HepG2 (cell line): ENCODE data around the gene GALNT16. TPM values are rescaled to one million over a fixed set of nuclear protein-coding genes. Genes with fewer than 3 reads are reported as not detected.

Experiments
- ATAC-seq: fragments of 200-7000 bp; cut with Tn5 transposase; 3 replicates; pipeline ENCODE4 v1.9.1; 2020; ENCODE audit warnings: mild to moderate bottlenecking, moderate library complexity
- BruUV-seq: library from RNA; stranded (reverse); fragments of 400-500 nt; replicated peaks from 2 replicates; lab custom pipeline; 2021; lab: Mats Ljungman, UMichigan
- CTCF ChIA-PET: fragments of 300-600 bp; formaldehyde crosslinking; extraction: SDS; loops from one replicate; lab custom pipeline; 2021; ENCODE audit warnings: low total read pairs, inconsistent platforms, low intra/inter-chr PET ratio; lab: Yijun Ruan, JAX
- POLR2A ChIA-PET: fragments of 350-600 bp; sonication (Branson Sonifier 250); formaldehyde crosslinking; loops from one replicate; lab custom pipeline; 2020; ENCODE audit warnings: antibody characterized with exemption, inconsistent platforms; lab: Yijun Ruan, JAX
- DNase-seq: peaks from one replicate; pipeline ENCODE4 v3.0.0-alpha.2; 2015; ENCODE audit warnings: low spot score
- FAIRE-seq: peaks from 3 replicates; lab custom pipeline; 2011; peaks lifted over from hg19 to GRCh38; lab: Jason Lieb, UNC
- H2AFZ ChIP-seq: one replicate; pipeline ENCODE4 v1.6.1; 2011; ENCODE audit warnings: low read length, inconsistent platforms
- H3K27ac ChIP-seq: fragments of 300-600 bp; 3 replicates; pipeline ENCODE4 v1.8.0; 2011; ENCODE audit warnings: mixed run types, mild to moderate bottlenecking, mixed read lengths, low read length, inconsistent platforms; ENCODE audit not compliant: insufficient read depth; ENCODE audit errors: extremely low read length
- H3K27me3 ChIP-seq, 2 experiments: fragments of 200-600 bp in 1 of 2; 2 replicates in 1 of 2; 3 replicates in 1 of 2; pipeline versions ENCODE4 v1.6.0 to v1.8.0; 2011; ENCODE audit warnings: low read length in 2 of 2, mild to moderate bottlenecking in 2 of 2, moderate library complexity in 2 of 2, inconsistent platforms in 1 of 2; ENCODE audit not compliant: insufficient read depth in 2 of 2, control insufficient read depth in 1 of 2
- H3K36me3 ChIP-seq, 2 experiments: fragments of 200-600 bp in 1 of 2; replicated peaks in 1 of 2; 2 replicates in 1 of 2; 3 replicates in 1 of 2; pipeline versions ENCODE4 v1.5.1 to v1.8.0; 2011; ENCODE audit warnings: low read length in 2 of 2, inconsistent platforms in 1 of 2; ENCODE audit not compliant: insufficient read depth in 2 of 2, control insufficient read depth in 1 of 2
- H3K4me1 ChIP-seq: 2 replicates; pipeline ENCODE4 v1.5.1; 2012; ENCODE audit warnings: low read length, inconsistent platforms; ENCODE audit not compliant: insufficient read depth
- H3K4me2 ChIP-seq: 2 replicates; pipeline ENCODE4 v1.6.0; 2011; ENCODE audit warnings: low read depth, low read length, inconsistent platforms
- H3K4me3 ChIP-seq, 3 experiments: fragments of 200-600 bp in 1 of 3; sonication (generic), shearing (Covaris generic) in 1 of 3; replicated peaks in 1 of 3; 2 replicates each; pipeline ENCODE4 v1.5.1; 2011 to 2016; ENCODE audit warnings: low read length in 3 of 3, inconsistent platforms in 2 of 3, low read depth in 2 of 3, mild to moderate bottlenecking in 2 of 3, control low read depth in 1 of 3, mixed read lengths in 1 of 3; ENCODE audit not compliant: insufficient read depth in 1 of 3
- H3K79me2 ChIP-seq: one replicate; pipeline ENCODE4 v1.6.1; 2011; ENCODE audit warnings: low read length, inconsistent platforms; ENCODE audit not compliant: insufficient read depth
- H3K9ac ChIP-seq: 2 replicates; pipeline ENCODE4 v1.6.0; 2011; ENCODE audit warnings: mild to moderate bottlenecking, low read depth, low read length, inconsistent platforms; ENCODE audit not compliant: insufficient read depth
- H3K9me3 ChIP-seq: 2 replicates; pipeline ENCODE4 v1.5.1; 2012; ENCODE audit warnings: mild to moderate bottlenecking, low read length
- H4K20me1 ChIP-seq: 2 replicates; pipeline ENCODE4 v1.6.0; 2011; ENCODE audit warnings: inconsistent platforms, mild to moderate bottlenecking, low read length, moderate library complexity; ENCODE audit not compliant: insufficient read depth
- KLF12 ChIP-seq: sonication (generic); formaldehyde crosslinking; IDR thresholded peaks from 2 replicates; pipeline ENCODE4 v1.4.0; 2020; ENCODE audit warnings: missing genetic modification reagents, borderline replicate concordance
- NCOA1 ChIP-seq: sonication (generic); formaldehyde crosslinking; IDR thresholded peaks from 2 replicates; pipeline ENCODE4 v1.9.0; 2021; ENCODE audit warnings: missing genetic modification reagents
- SP4 ChIP-seq: sonication (generic); formaldehyde crosslinking; IDR thresholded peaks from 2 replicates; pipeline ENCODE4 v1.8.1; 2023; ENCODE audit warnings: mild to moderate bottlenecking, missing genetic modification reagents
- STAG1 ChIP-seq: sonication (generic); formaldehyde crosslinking; IDR thresholded peaks from 2 replicates; pipeline ENCODE4 v1.4.0; 2020; ENCODE audit warnings: missing genetic modification reagents
- TBX2 ChIP-seq: sonication (generic); formaldehyde crosslinking; IDR thresholded peaks from 2 replicates; pipeline ENCODE4 v1.5.0; 2020; ENCODE audit warnings: missing genetic modification reagents, mild to moderate bottlenecking, borderline replicate concordance
- ZNF232 ChIP-seq: sonication (generic); formaldehyde crosslinking; IDR thresholded peaks from 2 replicates; pipeline ENCODE4 v1.4.0; 2020; ENCODE audit warnings: missing genetic modification reagents, borderline replicate concordance
- ZNF546 ChIP-seq: sonication (generic); formaldehyde crosslinking; conservative IDR thresholded peaks from 2 replicates; pipeline ENCODE4 v1.8.1; 2023; ENCODE audit warnings: mild to moderate bottlenecking, missing genetic modification reagents
- ZNF652 ChIP-seq: IDR thresholded peaks from 2 replicates; pipeline ENCODE4 v1.6.1; 2016; ENCODE audit warnings: low read depth, borderline replicate concordance
- ZSCAN29 ChIP-seq: sonication (generic); formaldehyde crosslinking; conservative IDR thresholded peaks from 2 replicates; pipeline ENCODE4 v1.4.0; 2020; ENCODE audit warnings: mild to moderate bottlenecking, missing genetic modification reagents
- WGBS: methylation state at CpG from one replicate; pipeline ENCODE4 v1.1.6; 2017; ENCODE audit warnings: low lambda C conversion rate; 5-methylcytosine and 5-hydroxymethylcytosine counted together
- in situ Hi-C: cut with HindIII; loops from 2 replicates; pipeline ENCODE4 v1.10.0; 2017; ENCODE audit warnings: low pct_unique_long_range_greater_than_20kb; ENCODE audit not compliant: extremely low pct_ligation_motif_present
- intact Hi-C: fragments of 100-400 bp; cut with micrococcal nuclease; formaldehyde crosslinking; loops from one replicate; pipeline ENCODE4 v1.10.0; 2022; ENCODE audit not compliant: unreplicated experiment
- polyA plus RNA-seq, 8 experiments: library from polyadenylated mRNA; depleted of rRNA in 3 of 8; stranded (reverse) in 7 of 8; unstranded in 1 of 8; fragments of >200 nt; fragmentation: Illumina TruSeq in 4 of 8; extraction: Trizol in 4 of 8; gene quantifications; 2 replicates each; pipeline versions ENCODE4 v1.2.1 to v1.2.3, GENCODE V29; 2011 to 2016; ENCODE audit warnings: low read depth in 4 of 8, missing spikeins in 1 of 8, mixed read lengths in 1 of 8; ENCODE audit not compliant: insufficient read depth in 1 of 8
- total RNA-seq, 5 experiments: library from RNA; depleted of rRNA; stranded (reverse); fragments of >200 nt; fragmentation: Illumina TruSeq; extraction: Trizol; gene quantifications; 2 replicates each; pipeline ENCODE4 v1.2.3, GENCODE V29; 2016; ENCODE audit warnings: low read depth in 1 of 5
- TF ChIP-seq, protein P1 (sequence below): sonication (generic); formaldehyde crosslinking; conservative IDR thresholded peaks from 2 replicates; pipeline ENCODE4 v1.8.0; 2022; ENCODE audit warnings: low read depth, missing genetic modification reagents
- TF ChIP-seq, protein P2 (sequence below): IDR thresholded peaks from 2 replicates; pipeline ENCODE4 v1.6.1; 2012; ENCODE audit warnings: inconsistent platforms
- TF ChIP-seq, protein P3 (sequence below): sonication (generic); formaldehyde crosslinking; IDR thresholded peaks from 2 replicates; pipeline ENCODE4 v1.5.0; 2020; ENCODE audit warnings: missing genetic modification reagents, mild to moderate bottlenecking, borderline replicate concordance
- TF ChIP-seq, protein P4 (sequence below): sonication (generic); formaldehyde crosslinking; IDR thresholded peaks from 2 replicates; pipeline ENCODE4 v1.8.1; 2023; ENCODE audit warnings: missing genetic modification reagents, mild to moderate bottlenecking, borderline replicate concordance
- TF ChIP-seq, protein P5 (sequence below): sonication (generic); formaldehyde crosslinking; IDR thresholded peaks from 2 replicates; pipeline ENCODE4 v1.4.0; 2020; ENCODE audit warnings: mild to moderate bottlenecking, missing genetic modification reagents

GALNT16 gene
- total and polyA plus RNA-seq, 2 of the 13 experiments (the other 11 are each of a cell fraction or from before 2014, with no cell fraction given), result 0.54 to 0.82 TPM

DNA sequence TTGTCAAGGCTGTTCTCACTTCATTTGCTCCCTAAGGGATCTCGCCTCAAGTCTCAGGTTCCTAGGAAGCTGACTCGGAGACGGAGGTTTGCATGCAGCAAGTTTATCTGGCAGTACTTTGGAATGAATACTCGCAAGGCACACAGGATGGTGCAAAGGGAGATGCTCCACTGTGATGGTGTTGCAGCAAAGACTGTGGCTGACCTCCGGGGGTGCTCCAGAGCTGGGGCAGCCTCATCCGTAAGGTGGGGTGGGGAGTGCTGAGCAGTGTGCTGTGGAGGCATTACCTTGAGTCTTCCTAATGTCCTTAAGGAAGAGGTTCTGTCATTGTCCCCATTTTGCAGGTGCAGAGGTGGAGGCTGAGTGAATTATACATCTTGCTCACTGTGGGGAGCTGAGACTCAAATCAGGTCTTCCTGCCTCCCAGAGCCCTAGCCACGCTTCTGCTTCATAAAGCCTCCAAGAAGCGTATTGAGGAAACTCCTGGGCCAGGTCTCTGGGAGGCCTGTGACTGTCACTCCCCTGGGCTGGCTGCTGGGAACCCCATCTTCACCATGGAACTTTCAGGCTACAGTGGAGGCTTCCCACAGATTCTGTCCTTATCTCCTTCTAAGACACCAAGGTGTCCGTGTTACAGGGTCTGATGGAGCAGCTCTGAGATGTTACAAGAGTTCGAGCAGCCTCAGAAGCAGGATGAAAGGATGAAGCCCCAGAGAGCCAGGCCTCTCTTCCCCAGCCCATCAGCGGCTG, 39.5 kb downstream of the GALNT16 start:
- Histone ChIP-seq H3K79me2 (no peaks in the 10 kb centered on the region), H3K27ac (no peak overlapping the region), H3K4me1 (no peaks in the 10 kb centered on the region), H4K20me1 (no peaks in the 10 kb centered on the region), H3K4me2 (no peak overlapping the region), H3K9me3 (no peaks in the 10 kb centered on the region), H3K36me3 (no peaks in the 10 kb centered on the region), H3K9ac (no peak overlapping the region), H3K4me3 (no peak overlapping the region), H3K27me3 (peaks cover 2 to 30% of the 10 kb centered on the region in 2 experiments), H2AFZ (no peak overlapping the region)
- intact Hi-C loops, result no loop called here
- no peak for DNase-seq
- ChIA-PET POLR2A (no interaction called here), CTCF (no interaction called here)
- BruUV-seq, result no TSS peak
- TF ChIP-seq, protein P1, sequence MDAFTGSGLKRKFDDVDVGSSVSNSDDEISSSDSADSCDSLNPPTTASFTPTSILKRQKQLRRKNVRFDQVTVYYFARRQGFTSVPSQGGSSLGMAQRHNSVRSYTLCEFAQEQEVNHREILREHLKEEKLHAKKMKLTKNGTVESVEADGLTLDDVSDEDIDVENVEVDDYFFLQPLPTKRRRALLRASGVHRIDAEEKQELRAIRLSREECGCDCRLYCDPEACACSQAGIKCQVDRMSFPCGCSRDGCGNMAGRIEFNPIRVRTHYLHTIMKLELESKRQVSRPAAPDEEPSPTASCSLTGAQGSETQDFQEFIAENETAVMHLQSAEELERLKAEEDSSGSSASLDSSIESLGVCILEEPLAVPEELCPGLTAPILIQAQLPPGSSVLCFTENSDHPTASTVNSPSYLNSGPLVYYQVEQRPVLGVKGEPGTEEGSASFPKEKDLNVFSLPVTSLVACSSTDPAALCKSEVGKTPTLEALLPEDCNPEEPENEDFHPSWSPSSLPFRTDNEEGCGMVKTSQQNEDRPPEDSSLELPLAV (CRISPR knock-in tag), result no peak
- WGBS, result 22% methylated on average over 7 of the region's 11 CpGs
- in situ Hi-C loops, result no loop called here
- FAIRE-seq, result no peak
- ATAC-seq, result peak; percentile 46; the same call in 1 of the 3 replicates

DNA sequence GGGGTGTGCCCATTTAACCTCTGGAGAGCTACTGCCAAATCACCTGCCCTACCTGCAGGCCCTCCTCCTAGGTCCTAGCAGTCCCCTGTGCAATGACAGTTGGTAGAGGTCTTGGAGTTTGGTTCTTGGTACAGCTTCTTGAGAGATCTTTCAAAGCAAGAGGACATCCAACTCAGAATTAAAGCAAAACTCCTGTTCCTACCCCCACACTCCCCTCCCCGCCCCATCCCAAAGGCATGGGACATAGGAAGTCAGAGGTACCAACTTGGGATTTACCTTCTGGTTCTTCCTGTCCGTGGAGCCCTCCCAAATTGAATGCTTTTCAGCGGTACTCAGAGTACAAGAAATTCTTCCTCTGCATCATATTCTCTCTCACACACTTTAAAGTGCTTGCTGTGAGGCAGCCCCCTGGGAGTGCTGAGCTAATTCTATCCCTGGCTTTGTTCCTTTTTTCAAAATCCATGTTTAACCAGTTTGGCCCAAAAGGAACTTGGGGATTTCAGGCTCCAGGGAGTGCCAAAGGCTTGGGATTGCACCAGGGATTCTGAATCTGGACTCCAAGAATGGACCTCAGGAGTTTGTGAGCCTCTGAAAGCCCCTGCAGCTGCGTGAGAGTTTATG, 40.8 kb downstream of the GALNT16 start:
- Histone ChIP-seq H3K9me3 (no peaks in the 10 kb centered on the region), H3K27ac (no peak overlapping the region), H3K4me3 (no peak overlapping the region), H3K4me1 (no peaks in the 10 kb centered on the region), H2AFZ (no peak overlapping the region), H3K4me2 (no peak overlapping the region), H4K20me1 (no peaks in the 10 kb centered on the region), H3K79me2 (no peaks in the 10 kb centered on the region), H3K36me3 (no peaks in the 10 kb centered on the region), H3K27me3 (peaks cover 2 to 32% of the 10 kb centered on the region in 2 experiments), H3K9ac (no peak overlapping the region)
- ATAC-seq (no peak), DNase-seq (no peak), FAIRE-seq (no peak)
- ChIA-PET CTCF (no interaction called here), POLR2A (no interaction called here)
- in situ Hi-C loops (no loop called here), intact Hi-C loops (no loop called here)
- WGBS, result 8% methylated on average over 4 of the region's 4 CpGs
- no TSS peak for BruUV-seq
- TF ChIP-seq KLF12 (CRISPR knock-in tag) (no peak), ZSCAN29 (CRISPR knock-in tag) (no peak), TBX2 (CRISPR knock-in tag) (no peak), STAG1 (CRISPR knock-in tag) (no peak), ZNF232 (CRISPR knock-in tag) (no peak), ZNF546 (CRISPR knock-in tag) (no peak), NCOA1 (CRISPR knock-in tag) (no peak), ZNF652 (CRISPR knock-in tag) (no peak), SP4 (CRISPR knock-in tag) (no peak)
- TF ChIP-seq, protein P2, sequence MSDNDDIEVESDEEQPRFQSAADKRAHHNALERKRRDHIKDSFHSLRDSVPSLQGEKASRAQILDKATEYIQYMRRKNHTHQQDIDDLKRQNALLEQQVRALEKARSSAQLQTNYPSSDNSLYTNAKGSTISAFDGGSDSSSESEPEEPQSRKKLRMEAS, result no peak
- TF ChIP-seq, protein P3, sequence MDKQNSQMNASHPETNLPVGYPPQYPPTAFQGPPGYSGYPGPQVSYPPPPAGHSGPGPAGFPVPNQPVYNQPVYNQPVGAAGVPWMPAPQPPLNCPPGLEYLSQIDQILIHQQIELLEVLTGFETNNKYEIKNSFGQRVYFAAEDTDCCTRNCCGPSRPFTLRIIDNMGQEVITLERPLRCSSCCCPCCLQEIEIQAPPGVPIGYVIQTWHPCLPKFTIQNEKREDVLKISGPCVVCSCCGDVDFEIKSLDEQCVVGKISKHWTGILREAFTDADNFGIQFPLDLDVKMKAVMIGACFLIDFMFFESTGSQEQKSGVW (CRISPR knock-in tag), result no peak
- TF ChIP-seq, protein P4, sequence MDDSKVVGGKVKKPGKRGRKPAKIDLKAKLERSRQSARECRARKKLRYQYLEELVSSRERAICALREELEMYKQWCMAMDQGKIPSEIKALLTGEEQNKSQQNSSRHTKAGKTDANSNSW (CRISPR knock-in tag), result no peak
- TF ChIP-seq, protein P5, sequence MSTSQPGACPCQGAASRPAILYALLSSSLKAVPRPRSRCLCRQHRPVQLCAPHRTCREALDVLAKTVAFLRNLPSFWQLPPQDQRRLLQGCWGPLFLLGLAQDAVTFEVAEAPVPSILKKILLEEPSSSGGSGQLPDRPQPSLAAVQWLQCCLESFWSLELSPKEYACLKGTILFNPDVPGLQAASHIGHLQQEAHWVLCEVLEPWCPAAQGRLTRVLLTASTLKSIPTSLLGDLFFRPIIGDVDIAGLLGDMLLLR (CRISPR knock-in tag), result no peak
